ENCODE measurements around the gene CABCOCO1. TPM values are rescaled to one million over a fixed set of nuclear protein-coding genes. Genes with fewer than 3 reads are reported as not detected.
"Not testable (repeated sequence)": the region's sequence is repeated elsewhere in the genome, so short reads cannot be mapped to it uniquely, and the experiment has no call there.

Gene CABCOCO1
- total RNA-seq, 1 donor from 2014 or later: 0.30 TPM

DNA sequence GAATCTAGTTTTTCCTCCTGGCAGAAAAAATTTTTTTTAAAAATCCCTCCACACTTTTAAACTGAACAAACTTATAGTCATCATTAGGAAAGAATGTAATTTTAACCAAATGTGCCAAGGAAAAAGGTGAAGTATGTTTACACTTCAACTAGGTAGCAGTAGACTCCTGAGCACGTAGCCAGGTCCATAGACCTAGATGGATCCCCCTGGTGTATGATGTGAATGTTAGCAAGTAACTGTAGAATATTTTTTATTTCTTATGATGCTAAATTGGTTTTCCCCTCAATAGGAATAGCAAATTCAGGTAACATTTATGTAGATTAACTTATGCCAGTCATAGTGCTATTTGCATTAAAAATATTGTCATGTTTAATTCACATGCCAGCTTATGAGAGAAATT is 19.6 kb downstream of the CABCOCO1 start:
- H3K4me1 Mint-ChIP-seq: no peaks in the 10 kb centered on the region
- TF ChIP-seq, protein P1, sequence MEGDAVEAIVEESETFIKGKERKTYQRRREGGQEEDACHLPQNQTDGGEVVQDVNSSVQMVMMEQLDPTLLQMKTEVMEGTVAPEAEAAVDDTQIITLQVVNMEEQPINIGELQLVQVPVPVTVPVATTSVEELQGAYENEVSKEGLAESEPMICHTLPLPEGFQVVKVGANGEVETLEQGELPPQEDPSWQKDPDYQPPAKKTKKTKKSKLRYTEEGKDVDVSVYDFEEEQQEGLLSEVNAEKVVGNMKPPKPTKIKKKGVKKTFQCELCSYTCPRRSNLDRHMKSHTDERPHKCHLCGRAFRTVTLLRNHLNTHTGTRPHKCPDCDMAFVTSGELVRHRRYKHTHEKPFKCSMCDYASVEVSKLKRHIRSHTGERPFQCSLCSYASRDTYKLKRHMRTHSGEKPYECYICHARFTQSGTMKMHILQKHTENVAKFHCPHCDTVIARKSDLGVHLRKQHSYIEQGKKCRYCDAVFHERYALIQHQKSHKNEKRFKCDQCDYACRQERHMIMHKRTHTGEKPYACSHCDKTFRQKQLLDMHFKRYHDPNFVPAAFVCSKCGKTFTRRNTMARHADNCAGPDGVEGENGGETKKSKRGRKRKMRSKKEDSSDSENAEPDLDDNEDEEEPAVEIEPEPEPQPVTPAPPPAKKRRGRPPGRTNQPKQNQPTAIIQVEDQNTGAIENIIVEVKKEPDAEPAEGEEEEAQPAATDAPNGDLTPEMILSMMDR (conservative IDR thresholded peaks at IDR 0.05): no peak
- no peak for DNase-seq (ENCODE audit: low read depth, low spot score)
- H3K27ac Mint-ChIP-seq (ENCODE audit: unreplicated experiment): no peak overlapping the region
- H3K4me3 Mint-ChIP-seq: no peak overlapping the region
- no peaks in the 10 kb centered on the region for H3K9me3 Mint-ChIP-seq
- H3K36me3 Mint-ChIP-seq (ENCODE audit: low read depth): no peaks in the 10 kb centered on the region
- H3K27me3 Mint-ChIP-seq (ENCODE audit: low read depth): no peaks in the 10 kb centered on the region

DNA sequence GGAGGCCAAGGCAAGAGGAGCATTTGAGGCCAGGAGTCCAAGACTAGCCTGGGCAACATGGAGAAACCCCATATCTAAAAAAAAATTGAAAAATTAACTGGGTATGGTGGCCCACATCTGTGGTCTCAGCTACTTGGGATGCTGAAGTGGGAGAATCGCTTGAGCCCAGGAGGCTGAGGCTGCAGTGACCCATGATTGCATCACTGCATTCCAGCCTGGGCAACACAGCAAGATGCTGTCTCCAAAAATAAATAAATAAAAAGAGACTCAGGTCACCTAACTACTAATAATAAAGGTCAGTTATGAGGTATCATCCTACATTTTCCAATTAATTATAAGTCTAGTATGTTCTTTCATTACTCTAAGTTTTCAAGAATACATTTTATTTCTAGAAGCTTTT is 20.6 kb downstream of the CABCOCO1 start:
- Mint-ChIP-seq H3K4me1 (no peaks in the 10 kb centered on the region), H3K9me3 (no peaks in the 10 kb centered on the region), H3K36me3 (ENCODE audit: low read depth) (no peaks in the 10 kb centered on the region), H3K27me3 (ENCODE audit: low read depth) (no peaks in the 10 kb centered on the region), H3K27ac (ENCODE audit: unreplicated experiment) (no peak overlapping the region), H3K4me3 (no peak overlapping the region)
- TF ChIP-seq, protein P1 (conservative IDR thresholded peaks at IDR 0.05): no peak
- no peak for DNase-seq (ENCODE audit: low read depth, low spot score)

DNA sequence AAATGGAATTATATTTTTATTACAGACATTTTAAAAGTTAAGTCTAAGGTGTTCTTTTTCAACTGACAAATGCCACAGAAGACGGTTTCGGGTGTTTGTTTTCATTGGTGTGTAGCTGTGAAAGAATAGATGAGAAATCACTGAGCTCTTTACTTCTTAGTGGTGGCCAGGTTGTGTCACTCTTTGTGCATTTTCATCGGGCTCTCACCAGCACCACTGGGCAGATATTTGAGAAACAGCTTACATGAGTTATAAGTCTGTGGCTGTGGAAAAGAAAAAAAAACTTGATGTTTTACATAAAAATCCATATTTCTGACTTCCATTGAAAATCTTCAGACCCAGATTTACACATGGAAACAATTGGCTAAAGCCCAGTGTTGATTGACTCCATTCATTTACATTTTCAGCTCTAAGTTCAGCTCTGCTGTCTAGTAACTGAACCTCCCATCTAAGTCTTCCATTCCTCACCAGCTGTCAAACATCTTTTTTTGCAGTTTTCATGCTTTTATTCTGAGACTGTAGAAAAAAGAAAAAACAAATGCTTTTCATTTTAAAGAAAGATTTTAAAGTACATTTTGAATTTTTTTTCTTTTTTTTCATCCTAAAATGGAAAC is 22.3 kb downstream of the CABCOCO1 start:
- no peak overlapping the region for H3K4me3 Mint-ChIP-seq
- DNase-seq (ENCODE audit: low read depth, low spot score): no peak
- no peaks in the 10 kb centered on the region for H3K27me3 Mint-ChIP-seq (ENCODE audit: low read depth)
- H3K27ac Mint-ChIP-seq (ENCODE audit: unreplicated experiment): no peak overlapping the region
- no peaks in the 10 kb centered on the region for H3K9me3 Mint-ChIP-seq
- H3K36me3 Mint-ChIP-seq (ENCODE audit: low read depth): no peaks in the 10 kb centered on the region
- no peaks in the 10 kb centered on the region for H3K4me1 Mint-ChIP-seq
- TF ChIP-seq, protein P1 (conservative IDR thresholded peaks at IDR 0.05): no peak

DNA sequence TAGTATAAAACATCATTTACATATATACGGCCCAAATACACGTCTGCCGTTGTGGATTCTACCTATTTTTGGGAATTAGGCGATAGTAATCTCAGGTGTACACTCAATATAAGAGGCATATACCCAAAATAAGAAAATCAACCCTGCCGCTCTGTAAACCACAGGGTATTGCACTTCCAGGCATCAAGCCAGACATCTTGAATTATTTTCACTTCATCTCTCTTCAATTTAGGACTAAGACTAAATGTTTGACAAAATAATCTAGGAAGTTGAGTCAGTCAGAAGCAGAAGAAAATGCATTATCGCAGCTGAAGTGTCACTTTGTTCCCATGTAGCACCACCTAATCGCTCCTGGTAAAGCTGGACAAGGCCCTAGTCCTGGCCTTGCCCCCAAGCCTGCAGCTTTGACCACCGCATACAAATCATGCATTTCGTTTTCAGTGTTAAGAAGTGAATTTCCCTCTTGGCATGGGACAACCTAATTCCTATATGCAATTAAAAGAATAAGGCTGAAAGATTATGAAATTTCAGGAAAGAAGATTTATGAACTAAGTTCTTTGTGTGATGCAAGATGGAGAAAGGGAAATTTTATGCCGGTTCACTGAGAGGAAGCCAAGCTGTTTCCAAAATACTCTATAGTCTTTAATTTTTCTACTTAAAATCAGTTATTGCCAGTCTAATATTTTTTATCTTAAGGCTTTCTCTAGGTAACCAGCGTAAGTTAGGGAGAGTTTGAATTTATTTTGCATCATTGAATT is 26.0 kb downstream of the CABCOCO1 start:
- no peak for DNase-seq (ENCODE audit: low read depth, low spot score)
- H3K27me3 Mint-ChIP-seq (ENCODE audit: low read depth): no peaks in the 10 kb centered on the region
- H3K27ac Mint-ChIP-seq (ENCODE audit: unreplicated experiment): no peak overlapping the region
- TF ChIP-seq, protein P1 (conservative IDR thresholded peaks at IDR 0.05): no peak
- H3K36me3 Mint-ChIP-seq (ENCODE audit: low read depth): no peaks in the 10 kb centered on the region
- peaks cover 3% of the 10 kb centered on the region for H3K9me3 Mint-ChIP-seq
- H3K4me1 Mint-ChIP-seq: no peaks in the 10 kb centered on the region
- H3K4me3 Mint-ChIP-seq: no peak overlapping the region

DNA sequence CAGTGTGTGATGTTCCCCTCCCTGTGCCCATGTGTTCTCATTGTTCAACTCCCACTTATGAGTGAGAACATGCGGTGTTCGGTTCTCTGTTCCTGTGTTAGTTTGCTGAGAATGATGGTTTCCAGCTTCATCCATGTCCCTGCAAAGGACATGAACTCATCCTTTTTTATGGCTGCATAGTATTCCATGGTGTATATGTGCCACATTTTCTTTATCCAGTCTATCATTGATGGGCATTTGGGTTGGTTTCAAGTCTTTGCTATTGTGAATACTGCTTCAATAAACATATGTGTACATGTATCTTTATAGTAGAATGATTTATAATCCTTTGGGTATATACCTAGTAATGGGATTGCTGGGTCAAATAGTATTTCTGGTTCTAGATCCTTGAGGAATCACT is 28.9 kb downstream of the CABCOCO1 start:
- not testable (repeated sequence) for H3K4me1 Mint-ChIP-seq; H3K27me3 Mint-ChIP-seq (ENCODE audit: low read depth); H3K36me3 Mint-ChIP-seq (ENCODE audit: low read depth); H3K27ac Mint-ChIP-seq (ENCODE audit: unreplicated experiment); H3K4me3 Mint-ChIP-seq; DNase-seq (ENCODE audit: low read depth, low spot score); H3K9me3 Mint-ChIP-seq

DNA sequence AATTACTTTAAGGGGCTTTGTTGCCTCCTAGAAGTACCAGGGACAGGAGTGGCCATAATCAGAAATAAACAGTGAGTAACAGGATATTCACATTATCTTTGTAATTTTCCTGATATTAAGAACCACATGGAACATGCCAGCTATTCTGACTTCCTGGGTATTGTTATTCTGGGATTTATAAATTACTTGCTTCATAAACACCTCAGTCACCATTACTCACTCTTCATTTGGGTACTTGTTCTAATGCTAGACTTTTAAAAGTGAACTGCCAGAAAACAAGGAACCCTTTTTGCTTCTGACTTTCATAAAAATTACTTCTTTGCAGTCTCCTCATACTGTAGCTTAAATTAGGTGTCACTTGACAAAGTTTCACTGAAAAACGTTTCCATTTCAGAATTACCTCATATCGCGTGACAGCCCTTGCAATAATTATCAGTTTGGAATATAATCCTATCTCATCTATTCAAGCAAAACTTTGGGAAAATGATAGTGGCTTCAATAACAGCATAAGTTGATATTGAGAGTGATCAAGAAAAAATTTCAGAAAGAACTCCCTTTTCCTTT is 29.8 kb downstream of the CABCOCO1 start:
- DNase-seq (ENCODE audit: low read depth, low spot score): no peak
- H3K36me3 Mint-ChIP-seq (ENCODE audit: low read depth): no peaks in the 10 kb centered on the region
- no peak overlapping the region for H3K4me3 Mint-ChIP-seq
- no peaks in the 10 kb centered on the region for H3K4me1 Mint-ChIP-seq
- no peaks in the 10 kb centered on the region for H3K27me3 Mint-ChIP-seq (ENCODE audit: low read depth)
- TF ChIP-seq, protein P1 (conservative IDR thresholded peaks at IDR 0.05): no peak
- H3K9me3 Mint-ChIP-seq: peaks cover 6% of the 10 kb centered on the region
- no peak overlapping the region for H3K27ac Mint-ChIP-seq (ENCODE audit: unreplicated experiment)

All from neural crest cell (in vitro differentiated cells).